ENCODE results near the gene MR1. TPM values are rescaled to one million over a fixed set of nuclear protein-coding genes. Genes with fewer than 3 reads are reported as not detected.

Gene MR1
- total and polyA plus RNA-seq, 12 donors = 3.9 to 36.1 (median 26.1) TPM

DNA sequence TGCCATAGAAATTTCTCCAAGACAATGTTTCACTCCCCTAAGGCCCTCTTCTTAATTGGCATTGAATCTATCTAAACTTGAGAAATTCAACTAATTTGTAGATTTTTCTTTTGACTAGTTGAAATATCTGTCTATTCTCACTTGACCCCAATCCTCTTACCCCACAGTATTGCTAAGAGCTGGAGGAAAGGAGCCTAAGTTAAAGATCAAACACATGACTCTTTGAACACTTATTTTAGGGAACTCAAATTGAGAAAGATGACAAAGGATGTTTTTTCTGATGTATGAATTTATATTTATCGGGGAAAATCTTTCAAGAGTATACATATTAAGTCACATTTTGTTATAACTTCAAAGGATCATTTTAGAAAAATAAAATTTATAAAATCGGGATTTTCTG lies 3.6 kb downstream of the MR1 start:
- no peak overlapping the region for H3K27ac ChIP-seq
- 90 to 96% (median 93%) methylated on average over 2 of the region's 2 CpGs for WGBS, 4 donors
- no peaks in the 10 kb centered on the region for H3K9me3 ChIP-seq (replicated peaks in 1 of 3)
- no peaks in the 10 kb centered on the region for H3K36me3 ChIP-seq (replicated peaks in 1 of 2)
- TF ChIP-seq, protein P1, sequence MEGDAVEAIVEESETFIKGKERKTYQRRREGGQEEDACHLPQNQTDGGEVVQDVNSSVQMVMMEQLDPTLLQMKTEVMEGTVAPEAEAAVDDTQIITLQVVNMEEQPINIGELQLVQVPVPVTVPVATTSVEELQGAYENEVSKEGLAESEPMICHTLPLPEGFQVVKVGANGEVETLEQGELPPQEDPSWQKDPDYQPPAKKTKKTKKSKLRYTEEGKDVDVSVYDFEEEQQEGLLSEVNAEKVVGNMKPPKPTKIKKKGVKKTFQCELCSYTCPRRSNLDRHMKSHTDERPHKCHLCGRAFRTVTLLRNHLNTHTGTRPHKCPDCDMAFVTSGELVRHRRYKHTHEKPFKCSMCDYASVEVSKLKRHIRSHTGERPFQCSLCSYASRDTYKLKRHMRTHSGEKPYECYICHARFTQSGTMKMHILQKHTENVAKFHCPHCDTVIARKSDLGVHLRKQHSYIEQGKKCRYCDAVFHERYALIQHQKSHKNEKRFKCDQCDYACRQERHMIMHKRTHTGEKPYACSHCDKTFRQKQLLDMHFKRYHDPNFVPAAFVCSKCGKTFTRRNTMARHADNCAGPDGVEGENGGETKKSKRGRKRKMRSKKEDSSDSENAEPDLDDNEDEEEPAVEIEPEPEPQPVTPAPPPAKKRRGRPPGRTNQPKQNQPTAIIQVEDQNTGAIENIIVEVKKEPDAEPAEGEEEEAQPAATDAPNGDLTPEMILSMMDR (IDR thresholded peaks at IDR 0.05) = no peak
- TF ChIP-seq POLR2A (IDR thresholded peaks at IDR 0.05) = no peak
- DNase-seq = no peak
- intact Hi-C loops (cut with DNase I) = loop anchor here in 1 of 2 donors (10.0 kb wide), 1 partner anchor 107 kb away; no protein-coding TSS in a partner anchor
- peaks cover 18 to 51% of the 10 kb centered on the region in 2 donors for H3K4me1 ChIP-seq (replicated peaks in 1 of 2)
- H3K27me3 ChIP-seq = no peaks in the 10 kb centered on the region
- no peak overlapping the region for H3K4me3 ChIP-seq

DNA sequence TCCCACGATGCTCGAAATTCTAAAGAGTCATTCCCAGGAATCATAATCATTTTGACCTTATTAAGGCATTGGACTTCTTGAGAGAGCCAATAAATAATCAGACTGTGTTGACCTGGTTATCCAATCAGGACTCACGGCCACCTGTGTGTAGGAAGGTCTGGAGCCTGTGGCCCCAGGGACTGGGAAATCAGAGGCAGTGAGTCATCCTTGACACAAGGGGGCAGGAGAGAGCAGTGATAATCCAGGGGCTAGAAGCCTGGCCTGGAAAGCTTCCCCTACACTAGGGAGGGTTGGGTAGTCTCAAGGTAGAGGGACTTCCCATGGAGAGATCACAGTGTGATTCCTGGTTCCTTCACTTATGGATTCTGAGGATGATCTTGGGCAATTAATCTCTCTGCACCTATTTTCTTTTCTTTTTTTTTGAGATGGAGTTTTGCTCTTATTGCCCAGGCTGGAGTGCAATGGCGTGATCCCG lies 4.7 kb downstream of the MR1 start:
- 81 to 93% (median 89%) methylated on average over 3 to 5 of the region's 5 CpGs for WGBS, 4 donors
- Histone ChIP-seq H3K27ac (no peak overlapping the region), H3K36me3 (replicated peaks in 1 of 2) (no peaks in the 10 kb centered on the region), H3K9me3 (replicated peaks in 1 of 3) (no peaks in the 10 kb centered on the region), H3K27me3 (no peaks in the 10 kb centered on the region), H3K4me3 (no peak overlapping the region), H3K4me1 (replicated peaks in 1 of 2) (peaks cover 11 to 41% of the 10 kb centered on the region in 2 donors)
- TF ChIP-seq POLR2A (IDR thresholded peaks at IDR 0.05) = no peak
- TF ChIP-seq, protein P1 (IDR thresholded peaks at IDR 0.05) = peak in 5 of 6 experiments; percentile 37 to 71 (median 57)
- peak; percentile 31 to 74 (median 43) for DNase-seq
- intact Hi-C loops (cut with DNase I) = loop anchor here in 1 of 2 donors (10.0 kb wide), 1 partner anchor 106 kb away; no protein-coding TSS in a partner anchor

DNA sequence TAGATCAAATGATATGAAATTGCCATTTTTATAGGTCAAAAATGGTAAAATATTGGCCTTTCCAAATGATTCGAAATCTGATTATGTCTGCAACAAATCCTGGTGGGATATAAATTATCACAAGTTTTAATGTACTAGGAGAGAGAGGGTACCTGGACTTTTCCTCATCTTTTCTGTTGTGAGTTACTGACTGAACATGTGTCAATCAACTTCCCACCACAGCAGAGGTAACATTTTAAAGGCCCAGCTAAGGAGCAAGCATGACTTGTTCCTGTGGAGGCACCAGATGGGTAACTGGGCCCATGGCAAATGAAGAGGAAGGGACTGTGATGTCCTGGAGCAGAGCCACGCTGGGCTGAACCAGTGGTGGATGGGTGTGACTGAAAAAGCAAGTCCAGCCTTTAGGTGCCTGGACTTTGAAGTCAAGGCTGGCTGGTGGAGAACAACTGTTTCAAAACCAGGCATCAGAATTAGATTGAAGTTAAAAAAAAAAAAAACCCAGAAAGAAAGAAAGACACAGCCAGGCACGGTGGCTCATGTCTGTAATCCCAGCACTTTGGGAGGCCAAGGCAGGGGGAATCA lies 6.6 kb downstream of the MR1 start:
- Histone ChIP-seq H3K9me3 (replicated peaks in 1 of 3) (no peaks in the 10 kb centered on the region), H3K4me3 (no peak overlapping the region), H3K27me3 (no peaks in the 10 kb centered on the region), H3K27ac (no peak overlapping the region), H3K36me3 (replicated peaks in 1 of 2) (no peaks in the 10 kb centered on the region), H3K4me1 (replicated peaks in 1 of 2) (peaks cover 11 to 31% of the 10 kb centered on the region in 2 donors)
- 83 to 92% (median 87%) methylated on average over 3 of the region's 3 CpGs for WGBS, 4 donors
- no peak for TF ChIP-seq POLR2A (IDR thresholded peaks at IDR 0.05)
- TF ChIP-seq, protein P1 (IDR thresholded peaks at IDR 0.05) = no peak
- DNase-seq = no peak
- intact Hi-C loops (cut with DNase I) = no loop called here

DNA sequence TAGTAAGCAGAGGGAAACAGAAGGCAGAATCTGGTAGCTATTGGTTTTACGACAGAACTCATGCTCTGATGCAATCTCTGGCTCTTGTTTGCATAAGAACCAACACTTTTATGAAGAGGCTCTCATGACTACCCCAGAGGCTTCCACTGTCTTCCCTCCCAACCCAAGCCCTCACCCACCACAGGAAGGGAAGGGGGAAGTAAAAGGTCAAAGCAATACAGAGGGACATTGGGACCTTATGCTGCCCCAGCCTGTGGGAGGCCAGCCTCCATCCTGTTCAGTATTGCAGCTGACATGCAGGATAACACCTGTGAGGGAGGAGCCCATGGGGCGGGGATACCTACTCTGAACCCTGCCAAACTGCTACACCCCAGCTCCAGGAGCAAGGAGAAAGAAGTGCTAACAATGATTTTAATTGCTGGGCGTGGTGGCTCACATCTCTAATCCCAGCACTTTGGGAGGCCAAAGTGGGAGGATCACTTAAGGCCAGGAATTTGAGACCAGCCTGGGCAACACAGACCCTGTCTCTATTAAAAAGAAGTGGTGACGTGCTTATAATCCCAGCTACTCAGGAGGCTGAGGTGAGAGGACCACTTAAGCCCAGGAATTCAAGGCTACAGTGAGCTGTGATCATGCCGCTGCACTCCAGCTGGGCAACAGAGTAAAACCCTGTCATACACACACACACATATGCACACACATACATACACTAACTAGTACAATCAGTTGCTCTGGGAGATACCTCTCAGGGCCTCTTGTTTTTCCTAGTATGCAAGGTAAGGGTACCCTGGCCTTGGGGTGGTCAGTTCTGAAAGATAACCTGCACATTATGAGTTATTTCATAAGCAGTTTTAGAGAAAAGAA lies 9.5 kb downstream of the MR1 start:
- 49 to 95% (median 73%) methylated on average over 4 to 5 of the region's 5 CpGs for WGBS, 4 donors
- H3K4me1 ChIP-seq (replicated peaks in 1 of 2) = peaks cover 0 to 8% of the 10 kb centered on the region in 2 donors
- no peak overlapping the region for H3K4me3 ChIP-seq
- intact Hi-C loops (cut with DNase I) = no loop called here
- H3K27ac ChIP-seq = no peak overlapping the region
- no peaks in the 10 kb centered on the region for H3K27me3 ChIP-seq
- H3K36me3 ChIP-seq (replicated peaks in 1 of 2) = no peaks in the 10 kb centered on the region
- H3K9me3 ChIP-seq (replicated peaks in 1 of 3) = no peaks in the 10 kb centered on the region
- DNase-seq = peak in 1 of 7 donors; percentile 46
- TF ChIP-seq, protein P1 (IDR thresholded peaks at IDR 0.05) = no peak
- TF ChIP-seq POLR2A (IDR thresholded peaks at IDR 0.05) = no peak
